WI38 (cell line): ENCODE measurements around the gene GPRC5C.

ENCODE experiments used
- H3K4me3 ChIP-seq: 2 replicates; pipeline ENCODE4 v1.5.1; 2011; ENCODE audit warnings: low read depth, mild to moderate bottlenecking, control low read depth, low read length
- TF ChIP-seq, protein P1 (sequence below): IDR thresholded peaks from 2 replicates; pipeline ENCODE4 v1.5.1; 2012; ENCODE audit warnings: low read depth, mild to moderate bottlenecking, control low read depth, low read length

GPRC5C gene

DNA sequence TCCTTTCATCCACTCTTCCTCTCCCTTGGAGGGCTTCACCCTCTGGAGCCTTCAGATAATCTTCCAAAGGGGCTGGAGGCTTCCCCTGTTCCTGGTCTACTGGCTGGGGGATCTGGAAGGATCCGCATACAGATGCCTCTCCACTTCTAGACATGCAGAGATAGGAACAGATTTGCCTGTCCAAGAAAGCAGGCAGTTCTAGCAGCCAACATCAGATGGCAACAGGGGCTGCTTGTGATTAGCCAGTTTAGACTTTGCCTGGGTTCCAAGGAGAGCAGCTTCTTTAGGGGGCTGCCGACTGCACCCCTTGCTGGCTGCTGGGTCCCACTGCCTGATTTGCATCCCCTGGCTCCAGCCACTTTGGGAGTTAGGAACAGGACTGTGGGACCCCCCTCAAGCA is 28.4 kb downstream of the GPRC5C start:
- no peak overlapping the region for H3K4me3 ChIP-seq
- TF ChIP-seq, protein P1, sequence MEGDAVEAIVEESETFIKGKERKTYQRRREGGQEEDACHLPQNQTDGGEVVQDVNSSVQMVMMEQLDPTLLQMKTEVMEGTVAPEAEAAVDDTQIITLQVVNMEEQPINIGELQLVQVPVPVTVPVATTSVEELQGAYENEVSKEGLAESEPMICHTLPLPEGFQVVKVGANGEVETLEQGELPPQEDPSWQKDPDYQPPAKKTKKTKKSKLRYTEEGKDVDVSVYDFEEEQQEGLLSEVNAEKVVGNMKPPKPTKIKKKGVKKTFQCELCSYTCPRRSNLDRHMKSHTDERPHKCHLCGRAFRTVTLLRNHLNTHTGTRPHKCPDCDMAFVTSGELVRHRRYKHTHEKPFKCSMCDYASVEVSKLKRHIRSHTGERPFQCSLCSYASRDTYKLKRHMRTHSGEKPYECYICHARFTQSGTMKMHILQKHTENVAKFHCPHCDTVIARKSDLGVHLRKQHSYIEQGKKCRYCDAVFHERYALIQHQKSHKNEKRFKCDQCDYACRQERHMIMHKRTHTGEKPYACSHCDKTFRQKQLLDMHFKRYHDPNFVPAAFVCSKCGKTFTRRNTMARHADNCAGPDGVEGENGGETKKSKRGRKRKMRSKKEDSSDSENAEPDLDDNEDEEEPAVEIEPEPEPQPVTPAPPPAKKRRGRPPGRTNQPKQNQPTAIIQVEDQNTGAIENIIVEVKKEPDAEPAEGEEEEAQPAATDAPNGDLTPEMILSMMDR = no peak

DNA sequence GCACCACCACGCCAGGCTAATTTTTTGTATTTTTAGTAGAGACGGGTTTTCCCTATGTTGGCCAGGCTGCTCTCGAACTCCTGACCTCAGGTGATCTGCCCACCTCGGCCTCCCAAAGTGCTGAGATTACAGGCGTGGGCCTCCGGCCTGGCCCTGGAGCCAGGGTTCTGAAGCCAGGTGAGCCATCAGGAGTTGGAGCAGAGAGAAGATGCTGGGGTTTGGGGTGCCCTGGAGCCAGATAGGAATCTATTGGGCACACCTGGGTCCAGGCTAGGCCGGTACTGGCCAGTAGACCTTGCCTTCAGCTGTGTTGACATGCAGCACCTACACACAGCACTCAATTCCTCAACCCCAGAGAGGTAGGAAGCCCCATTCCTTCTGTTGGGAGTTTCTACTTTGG is 29.1 kb downstream of the GPRC5C start:
- TF ChIP-seq, protein P1 = no peak
- H3K4me3 ChIP-seq = no peak overlapping the region

DNA sequence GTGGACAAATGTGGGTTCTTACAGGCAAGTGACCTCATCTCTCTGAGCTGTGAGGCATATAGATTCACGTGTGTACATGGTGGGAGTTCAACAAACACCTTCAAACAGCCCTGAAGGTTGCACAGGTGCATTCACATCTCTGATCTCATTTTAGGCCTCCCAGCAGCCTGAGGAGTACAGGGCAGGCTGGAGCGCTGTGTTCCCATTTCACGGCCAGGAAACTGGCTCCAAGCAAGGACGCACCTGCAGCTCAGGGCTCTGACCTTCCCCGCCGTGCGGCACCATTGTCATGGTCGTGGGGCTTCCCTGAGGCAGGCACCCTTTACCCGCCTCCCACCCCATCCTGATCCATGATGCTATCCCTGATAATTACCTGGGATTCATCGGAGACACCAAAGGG is 29.7 kb downstream of the GPRC5C start:
- no peak overlapping the region for H3K4me3 ChIP-seq
- TF ChIP-seq, protein P1 = no peak

DNA sequence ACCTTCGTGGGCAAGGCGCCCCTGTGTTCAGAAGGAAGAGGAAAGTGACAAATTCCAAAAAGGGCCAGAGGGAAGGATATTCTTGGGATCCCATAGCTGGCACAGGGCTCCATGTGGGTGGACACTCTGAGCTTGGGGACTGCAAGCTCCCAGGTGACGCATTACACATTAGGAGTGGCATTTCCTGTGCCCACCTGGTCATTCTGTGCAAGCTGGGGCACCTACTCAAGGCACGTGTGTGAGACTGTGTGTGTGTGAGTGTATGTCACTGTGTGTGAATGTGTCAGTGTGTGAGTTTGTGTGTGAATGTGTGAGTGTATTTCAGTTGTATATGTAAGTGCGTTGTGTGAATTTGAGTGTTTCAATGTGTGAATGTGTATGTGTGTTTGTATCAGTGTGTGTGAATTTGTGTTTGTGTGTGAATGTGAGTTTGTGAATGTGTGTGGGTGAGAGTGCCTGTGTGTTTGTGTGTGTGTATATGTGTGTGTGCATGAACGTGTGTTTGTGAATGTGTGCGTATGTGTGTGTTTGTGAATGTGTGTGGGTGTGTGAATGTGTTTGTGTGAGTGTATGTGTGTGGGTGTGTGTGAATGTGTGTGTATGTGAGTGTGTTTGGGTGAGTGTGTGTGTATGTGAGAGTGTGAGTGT is 33.0 kb downstream of the GPRC5C start:
- H3K4me3 ChIP-seq = no peak overlapping the region
- TF ChIP-seq, protein P1 = no peak

DNA sequence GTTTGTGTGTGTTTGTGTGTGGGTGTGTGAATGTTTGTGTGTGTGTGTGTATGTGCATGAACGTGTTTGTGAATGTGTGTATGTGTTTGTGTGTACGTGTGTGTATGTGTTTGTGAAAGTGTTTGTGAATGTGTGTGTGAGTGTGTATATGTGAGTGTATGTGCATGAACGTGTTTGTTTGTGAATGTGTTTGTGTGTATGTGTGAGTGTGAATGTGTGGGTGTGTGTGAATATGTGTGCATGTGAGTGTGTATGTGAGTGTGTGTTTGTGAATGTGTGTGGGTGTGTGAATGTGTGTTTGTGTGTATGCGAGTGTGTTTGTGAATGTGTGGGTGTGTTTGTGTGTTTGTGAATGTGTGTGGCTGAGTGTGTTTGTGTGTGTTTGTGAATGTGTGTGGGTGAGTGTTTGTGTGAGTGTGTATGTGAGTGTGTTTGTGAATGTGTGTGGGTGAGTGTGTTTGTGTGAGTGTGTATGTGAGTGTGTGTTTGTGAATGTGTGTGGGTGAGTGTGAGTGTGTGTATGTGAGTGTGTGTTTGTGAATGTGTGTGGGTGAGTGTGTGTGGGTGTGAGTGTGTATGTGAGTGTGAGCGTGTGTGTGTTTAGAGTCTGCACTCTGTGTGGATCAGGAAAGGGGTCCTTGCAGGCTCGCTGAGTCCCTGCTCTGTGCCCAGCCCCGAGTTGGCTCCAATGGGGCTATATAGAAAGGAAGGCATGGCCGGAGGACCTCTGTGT is 33.7 kb downstream of the GPRC5C start:
- no peak overlapping the region for H3K4me3 ChIP-seq
- TF ChIP-seq, protein P1 = no peak

DNA sequence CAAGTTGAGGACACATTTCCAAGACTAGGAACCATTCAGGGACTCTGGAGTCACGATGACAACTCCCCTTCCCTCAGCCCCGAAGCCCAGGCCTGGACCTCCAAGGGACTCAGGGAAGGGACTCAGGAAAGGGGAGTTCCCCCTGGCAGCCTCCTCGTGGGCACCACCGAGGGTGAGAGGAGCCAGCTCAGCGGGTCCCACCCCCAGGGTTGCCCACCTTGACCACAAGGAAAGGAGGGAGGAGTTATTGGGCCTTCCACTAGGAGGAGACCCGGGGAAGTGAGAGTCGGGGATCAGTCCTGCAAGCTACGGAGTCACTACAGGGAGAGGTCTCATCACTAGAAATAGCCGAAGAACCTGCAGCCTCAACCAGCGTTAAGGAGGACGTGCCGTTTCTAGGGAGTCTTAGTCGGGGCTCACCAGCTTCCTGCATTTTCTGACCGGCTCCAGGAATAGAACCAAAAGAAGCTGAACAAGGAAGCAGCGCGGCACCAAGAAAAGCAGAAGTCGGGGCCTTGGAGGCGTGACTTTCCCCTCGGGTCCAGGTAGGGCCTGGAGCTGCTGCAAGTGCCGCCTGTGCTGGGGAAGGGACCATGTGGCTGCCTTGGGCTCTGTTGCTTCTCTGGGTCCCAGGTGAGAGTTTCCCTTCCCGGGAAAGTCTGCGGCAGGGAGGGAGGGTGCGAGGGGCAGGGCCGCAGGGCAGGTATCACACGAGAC is 34.4 kb downstream of the GPRC5C start, which contains the start of gene CD300A:
TSS of gene CD300A (plus strand) at position 524 of the 717 bp plus-strand sequence. CDS start at position 594, 70 bp downstream.
- no peak within 1 kb of the TSS for H3K4me3 ChIP-seq
- TF ChIP-seq, protein P1 = no peak

DNA sequence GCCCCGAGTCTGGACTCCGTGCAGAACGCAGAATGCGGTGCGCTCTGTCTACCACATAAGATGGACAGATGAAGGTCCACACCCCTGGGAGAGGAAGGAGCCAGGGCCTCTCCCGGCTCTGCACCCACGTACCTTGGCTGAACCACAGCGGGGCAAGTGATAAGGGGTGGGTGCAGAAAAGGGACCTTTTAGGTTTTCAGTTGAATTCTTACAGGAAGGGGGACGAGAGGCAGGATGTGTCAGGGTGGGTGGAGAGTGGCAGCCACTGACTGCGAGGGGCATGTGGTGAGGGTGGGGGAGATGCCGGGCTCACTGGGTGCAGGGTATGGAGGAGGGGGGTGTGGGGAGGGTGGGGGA is 34.9 kb downstream of the GPRC5C start:
- no peak overlapping the region for H3K4me3 ChIP-seq
- TF ChIP-seq, protein P1 = no peak
